T-cell (primary cell): ENCODE results near the gene SATB2. TPM values are rescaled to one million over a fixed set of nuclear protein-coding genes. Genes with fewer than 3 reads are reported as not detected.

ENCODE experiments used
- ATAC-seq, 4 experiments: fragments of 200-7000 bp in 3 of 4; fragments of 150-1000 bp in 1 of 4; cut with Tn5 transposase; replicated peaks in 1 of 4; 1 replicate in 3 of 4; 2 replicates in 1 of 4; pipeline ENCODE4 v1.10.0; 2021; ENCODE audit warnings: moderate library complexity in 3 of 4, mild to moderate bottlenecking in 2 of 4, moderate number of reproducible peaks in 1 of 4
- CTCF ChIA-PET, 2 donors: fragments of 300-600 bp; sonication (Branson Sonifier 250); formaldehyde crosslinking; loops; one replicate each; lab custom pipeline; 2022; ENCODE audit warnings: antibody characterized with exemption in 2 of 2; lab: Charles Lee
- POLR2A ChIA-PET, 2 donors: fragments of 300-600 bp; sonication (Branson Sonifier 250); formaldehyde crosslinking; loops; one replicate each; lab custom pipeline; 2022; ENCODE audit warnings: antibody characterized with exemption in 2 of 2; lab: Charles Lee
- DNase-seq, 35 experiments: peaks; one replicate each; pipeline versions ENCODE4 v3.0.0 to v3.0.0-alpha.2; 2013 to 2023
- H3K27ac ChIP-seq: one replicate; pipeline ENCODE4 v1.5.1; 2013; ENCODE audit warnings: low read length
- H3K27me3 ChIP-seq, 2 experiments: replicated peaks in 1 of 2; 1 replicate in 1 of 2; 2 replicates in 1 of 2; pipeline versions ENCODE4 v1.6.1 to v1.7.0; 2013; ENCODE audit warnings: low read length in 1 of 2, mixed read lengths in 1 of 2; ENCODE audit not compliant: control insufficient read depth in 2 of 2, insufficient read depth in 2 of 2; ENCODE audit errors: extremely low read depth in 1 of 2
- H3K36me3 ChIP-seq, 2 donors: 1 replicate in 1 of 2; 2 replicates in 1 of 2; pipeline versions ENCODE4 v1.6.1 to v1.7.0; 2013; ENCODE audit warnings: low read length in 1 of 2; ENCODE audit not compliant: control insufficient read depth in 2 of 2, insufficient read depth in 1 of 2; ENCODE audit errors: extremely low read depth in 1 of 2
- H3K4me1 ChIP-seq, 2 experiments: 1 replicate in 1 of 2; 2 replicates in 1 of 2; pipeline versions ENCODE4 v1.6.1 to v1.7.0; 2013; ENCODE audit warnings: low read length in 2 of 2, mixed read lengths in 1 of 2; ENCODE audit not compliant: insufficient read depth in 2 of 2, control insufficient read depth in 1 of 2; ENCODE audit errors: extremely low read depth in 1 of 2
- H3K4me3 ChIP-seq, 2 donors: 1 replicate in 1 of 2; 2 replicates in 1 of 2; pipeline versions ENCODE4 v1.5.1 to v1.7.0; 2013; ENCODE audit warnings: mild to moderate bottlenecking in 2 of 2, low read length in 1 of 2, moderate library complexity in 1 of 2; ENCODE audit not compliant: control insufficient read depth in 1 of 2; ENCODE audit errors: extremely low read depth in 1 of 2
- H3K9me3 ChIP-seq: 2 replicates; pipeline ENCODE4 v1.7.0; 2013
- H3K27ac Mint-ChIP-seq, 2 donors: one replicate each; pipeline ENCODE4 v1.8.0; 2020 to 2021; ENCODE audit warnings: mild to moderate bottlenecking in 2 of 2, mixed read lengths in 2 of 2
- H3K27me3 Mint-ChIP-seq, 2 donors: one replicate each; pipeline ENCODE4 v1.8.0; 2021 to 2022; ENCODE audit warnings: mixed read lengths in 2 of 2
- H3K36me3 Mint-ChIP-seq: one replicate; pipeline ENCODE4 v1.8.0; 2021; ENCODE audit warnings: mixed read lengths
- H3K4me1 Mint-ChIP-seq, 3 donors: one replicate each; pipeline ENCODE4 v1.8.0; 2020 to 2022; ENCODE audit warnings: mixed read lengths in 3 of 3, mild to moderate bottlenecking in 1 of 3
- H3K4me3 Mint-ChIP-seq, 3 donors: one replicate each; pipeline ENCODE4 v1.8.0; 2020 to 2022; ENCODE audit warnings: mild to moderate bottlenecking in 3 of 3, mixed read lengths in 3 of 3, moderate library complexity in 3 of 3
- H3K9me3 Mint-ChIP-seq, 3 donors: one replicate each; pipeline ENCODE4 v1.8.0; 2020 to 2022; ENCODE audit warnings: mixed read lengths in 3 of 3
- WGBS: methylation state at CpG from one replicate; pipeline ENCODE4 v1.1.5; 2013; ENCODE audit warnings: missing lambda C conversion rate; ENCODE audit not compliant: insufficient coverage; 5-methylcytosine and 5-hydroxymethylcytosine counted together
- total RNA-seq, 35 experiments: library from RNA in 6 of 35; stranded (reverse) in 6 of 35; fragments of 120-200 nt in 1 of 35; gene quantifications; one replicate each; pipeline versions ENCODE4 v1.2.1 to v1.2.4 and lab custom pipeline; 2013 to 2026

The SATB2 gene
- total RNA-seq, 5 donors from 2014 or later (not counting 1 experiment from before 2014, with no cell fraction given), result 0.15 to 0.54 (median 0.23) TPM

DNA sequence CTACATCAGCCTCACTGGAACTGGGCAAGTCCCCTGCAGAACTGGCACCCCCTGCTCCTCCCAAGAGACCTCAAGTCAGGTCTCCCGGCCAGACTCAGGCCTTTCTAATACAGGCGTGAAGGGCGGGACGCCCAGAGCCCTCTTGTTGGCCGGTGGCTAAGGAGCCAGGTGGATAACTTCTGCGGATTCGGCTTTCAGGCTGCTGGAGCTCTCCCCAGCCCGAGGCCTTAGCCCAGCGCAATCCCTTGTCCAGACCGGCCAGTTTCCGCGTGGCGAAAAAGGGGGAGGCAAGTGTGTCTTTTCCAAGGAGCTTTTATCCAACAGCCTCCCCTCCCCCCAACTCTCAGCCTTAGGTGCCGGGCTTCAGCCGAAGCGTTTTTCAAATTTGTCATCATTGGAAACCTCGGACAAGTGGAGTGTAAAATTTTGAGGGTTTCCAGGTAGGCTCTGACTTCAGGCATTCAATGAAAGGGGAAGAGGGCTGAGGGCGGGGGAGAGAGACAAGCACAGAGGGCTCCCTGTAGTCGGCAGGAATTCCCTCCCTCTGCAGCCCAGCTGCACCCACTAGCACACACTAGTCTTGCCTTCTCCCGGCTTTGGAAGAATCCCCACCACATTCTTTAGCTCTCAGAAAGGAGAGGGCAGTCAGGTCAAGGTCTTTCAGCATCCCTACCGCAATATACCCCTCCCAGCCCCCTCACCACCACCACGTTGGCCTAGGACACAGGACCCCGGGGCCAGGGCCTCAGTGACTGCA, 9.5 kb upstream of the SATB2 start:
- Histone ChIP-seq H3K9me3 (no peaks in the 10 kb centered on the region), H3K36me3 (no peaks in the 10 kb centered on the region), H3K4me1 (peaks cover 8 to 56% of the 10 kb centered on the region in 2 experiments), H3K27me3 (peaks cover 17 to 92% of the 10 kb centered on the region in 2 experiments), H3K4me3 (no peak overlapping the region), H3K27ac (no peak overlapping the region)
- WGBS, result 18% methylated on average over 19 of the region's 23 CpGs
- Mint-ChIP-seq H3K36me3 (peaks cover 2% of the 10 kb centered on the region), H3K27ac (no peak overlapping the region), H3K4me1 (peaks cover 31 to 37% (median 36%) of the 10 kb centered on the region in 3 donors), H3K27me3 (peaks cover 67 to 88% of the 10 kb centered on the region in 2 donors), H3K9me3 (peaks cover 0 to 6% (median 0%) of the 10 kb centered on the region in 3 donors), H3K4me3 (peak overlapping the region in 1 of 3 donors; percentile 11)
- DNase-seq, result no peak
- ChIA-PET POLR2A (no interaction called here), CTCF (no interaction called here)
- ATAC-seq, result no peak

DNA sequence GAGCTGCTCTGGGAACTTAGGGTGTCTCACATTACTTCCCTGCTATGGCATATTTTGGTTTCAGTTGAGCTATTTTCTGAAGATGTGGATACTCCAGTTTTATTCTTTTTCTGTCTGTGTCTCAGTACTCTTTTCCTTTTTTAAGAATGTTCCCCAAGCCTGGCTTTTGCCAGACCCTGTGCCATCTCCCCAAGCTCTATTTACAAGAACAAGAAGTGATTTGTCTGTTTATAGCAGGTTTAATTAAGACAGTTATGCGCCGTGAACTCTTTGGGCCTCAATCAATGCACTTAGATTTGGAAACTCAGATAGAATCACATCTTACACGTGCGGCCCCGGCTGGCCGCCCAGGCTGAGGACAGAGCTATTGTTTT, 8.9 kb upstream of the SATB2 start:
- H3K27ac Mint-ChIP-seq, result peak overlapping the region in 1 of 2 donors; percentile 69
- CTCF ChIA-PET, result interaction anchor here in 1 of 2 donors (1.4 kb wide), 1 partner anchor 1157 kb away, joined by 3 read pairs; no protein-coding TSS in a partner anchor
- Histone ChIP-seq H3K36me3 (no peaks in the 10 kb centered on the region), H3K27me3 (peaks cover 15 to 95% of the 10 kb centered on the region in 2 experiments), H3K4me1 (peaks cover 8 to 62% of the 10 kb centered on the region in 2 experiments), H3K4me3 (no peak overlapping the region), H3K9me3 (no peaks in the 10 kb centered on the region), H3K27ac (no peak overlapping the region)
- no peak for ATAC-seq
- peaks cover 62 to 87% of the 10 kb centered on the region in 2 donors for H3K27me3 Mint-ChIP-seq
- H3K9me3 Mint-ChIP-seq, result peaks cover 0 to 6% (median 0%) of the 10 kb centered on the region in 3 donors
- peaks cover 2% of the 10 kb centered on the region for H3K36me3 Mint-ChIP-seq
- no peak for DNase-seq
- H3K4me3 Mint-ChIP-seq, result peak overlapping the region in 1 of 3 donors; percentile 11
- 14% methylated on average over 6 of the region's 6 CpGs for WGBS
- POLR2A ChIA-PET, result interaction anchor here in 1 of 2 donors (0.6 kb wide), 1 partner anchor 8 kb away, joined by 3 read pairs; no protein-coding TSS in a partner anchor
- peaks cover 31 to 35% (median 34%) of the 10 kb centered on the region in 3 donors for H3K4me1 Mint-ChIP-seq

- CTCF ChIA-PET, result interaction anchor here in 1 of 2 donors (1.4 kb wide), 1 partner anchor 1157 kb away, joined by 3 read pairs; no protein-coding TSS in a partner anchor
- Mint-ChIP-seq H3K27ac (peak overlapping the region in 1 of 2 donors; percentile 69), H3K4me1 (peaks cover 31 to 34% (median 33%) of the 10 kb centered on the region in 3 donors), H3K9me3 (peaks cover 0 to 6% (median 0%) of the 10 kb centered on the region in 3 donors), H3K4me3 (peak overlapping the region in 1 of 3 donors; percentile 11), H3K27me3 (peaks cover 61 to 90% of the 10 kb centered on the region in 2 donors), H3K36me3 (peaks cover 2% of the 10 kb centered on the region)
- Histone ChIP-seq H3K4me3 (no peak overlapping the region), H3K27ac (no peak overlapping the region), H3K4me1 (peaks cover 8 to 58% of the 10 kb centered on the region in 2 experiments), H3K27me3 (peaks cover 19 to 90% of the 10 kb centered on the region in 2 experiments), H3K36me3 (no peaks in the 10 kb centered on the region), H3K9me3 (no peaks in the 10 kb centered on the region)
- 17% methylated on average over 9 of the region's 11 CpGs for WGBS
- no peak for DNase-seq
- POLR2A ChIA-PET, result interaction anchor here (0.6 kb wide), 2 partner anchors 7 to 1199 kb away, joined by 3 read pairs; no protein-coding TSS in a partner anchor
- ATAC-seq, result no peak
Measured at GRCh38 chr2:199465988-199466691, 8.4 kb upstream of the SATB2 start.

GRCh38 chr2:199465390-199465789, 7.7 kb upstream of the SATB2 start:
- Histone ChIP-seq H3K9me3 (no peaks in the 10 kb centered on the region), H3K4me1 (peaks cover 8 to 50% of the 10 kb centered on the region in 2 experiments), H3K27me3 (peaks cover 21 to 83% of the 10 kb centered on the region in 2 experiments), H3K27ac (no peak overlapping the region), H3K4me3 (no peak overlapping the region), H3K36me3 (no peaks in the 10 kb centered on the region)
- Mint-ChIP-seq H3K27ac (no peak overlapping the region), H3K4me1 (peaks cover 33% of the 10 kb centered on the region in 3 donors), H3K4me3 (peak overlapping the region in 1 of 3 donors; percentile 38), H3K36me3 (peaks cover 2% of the 10 kb centered on the region), H3K27me3 (peaks cover 63 to 89% of the 10 kb centered on the region in 2 donors), H3K9me3 (peaks cover 2 to 6% (median 5%) of the 10 kb centered on the region in 3 donors)
- WGBS, result no CpG with 5 or more reads among the region's 5 CpGs
- CTCF ChIA-PET, result interaction anchor here in 1 of 2 donors (0.7 to 1.4 kb wide), 4 partner anchors 24 to 1162 kb away, joined by 3 to 4 read pairs (median 4); no protein-coding TSS in a partner anchor
- no peak for ATAC-seq
- no peak for DNase-seq
- POLR2A ChIA-PET, result no interaction called here

GRCh38 chr2:199464606-199465352, 7.0 kb upstream of the SATB2 start:
- Mint-ChIP-seq H3K27ac (no peak overlapping the region), H3K9me3 (peaks cover 4 to 7% (median 6%) of the 10 kb centered on the region in 3 donors), H3K27me3 (peaks cover 63 to 89% of the 10 kb centered on the region in 2 donors), H3K36me3 (peaks cover 2% of the 10 kb centered on the region), H3K4me3 (peak overlapping the region in 1 of 3 donors; percentile 38), H3K4me1 (peaks cover 34 to 38% (median 37%) of the 10 kb centered on the region in 3 donors)
- H3K4me1 ChIP-seq, result peaks cover 11 to 48% of the 10 kb centered on the region in 2 experiments
- peaks cover 23 to 79% of the 10 kb centered on the region in 2 experiments for H3K27me3 ChIP-seq
- H3K36me3 ChIP-seq, result no peaks in the 10 kb centered on the region
- H3K4me3 ChIP-seq, result peak overlapping the region in 1 of 2 donors; percentile 27
- CTCF ChIA-PET, result interaction anchor here in 1 of 2 donors (0.7 to 1.2 kb wide), 3 partner anchors 24 to 1161 kb away, joined by 4 read pairs; no protein-coding TSS in a partner anchor
- POLR2A ChIA-PET, result no interaction called here
- 13% methylated on average over 34 of the region's 46 CpGs for WGBS
- no peak for ATAC-seq
- H3K9me3 ChIP-seq, result no peaks in the 10 kb centered on the region
- H3K27ac ChIP-seq, result no peak overlapping the region
- no peak for DNase-seq
